Gastroesophageal sphincter (tissue), 4 donors: ENCODE measurements around the gene PRG3. TPM values are rescaled to one million over a fixed set of nuclear protein-coding genes. Genes with fewer than 3 reads are reported as not detected.

Experiments
- ATAC-seq: fragments of 150-250 bp; one replicate; pipeline ENCODE4 v1.9.1; 2016; ENCODE audit warnings: mild to moderate bottlenecking, moderate library complexity
- H3K27ac ChIP-seq, 4 donors: fragments of 200-600 bp; sonication (generic) in 3 of 4; 1 replicate in 3 of 4; 2 replicates in 1 of 4; pipeline ENCODE4 v1.5.1; 2016 to 2019
- H3K27me3 ChIP-seq: fragments of 200-600 bp; sonication (generic); one replicate; pipeline ENCODE4 v1.5.1; 2019
- H3K36me3 ChIP-seq, 2 donors: fragments of 200-600 bp; sonication (generic); one replicate each; pipeline ENCODE4 v1.5.1; 2019; ENCODE audit warnings: control low read depth in 1 of 2
- H3K4me1 ChIP-seq, 3 donors: fragments of 200-600 bp; sonication (generic); 1 replicate in 2 of 3; 2 replicates in 1 of 3; pipeline ENCODE4 v1.5.1; 2016 to 2019; ENCODE audit warnings: control low read depth in 2 of 3
- H3K4me3 ChIP-seq, 2 donors: fragments of 200-600 bp; sonication (generic); one replicate each; pipeline ENCODE4 v1.5.1; 2019; ENCODE audit warnings: mild to moderate bottlenecking in 1 of 2, moderate library complexity in 1 of 2
- H3K9me3 ChIP-seq, 3 donors: fragments of 200-600 bp; sonication (generic); one replicate each; pipeline ENCODE4 v1.5.1; 2017 to 2019; ENCODE audit warnings: control low read depth in 2 of 3
- EP300 ChIP-seq: sonication (generic); formaldehyde crosslinking; IDR thresholded peaks from one replicate; pipeline ENCODE4 v1.6.1; 2017; ENCODE audit warnings: antibody characterized with exemption, mild to moderate bottlenecking
- POLR2A ChIP-seq, 2 donors: fragments of 450-650 bp; IDR thresholded peaks; one replicate each; pipeline ENCODE4 v1.6.1; 2017; ENCODE audit warnings: antibody characterized with exemption in 2 of 2, mild to moderate bottlenecking in 2 of 2, moderate library complexity in 1 of 2
- POLR2AphosphoS5 ChIP-seq: sonication (generic); formaldehyde crosslinking; IDR thresholded peaks from one replicate; pipeline ENCODE4 v1.6.1; 2017; ENCODE audit warnings: antibody characterized with exemption
- WGBS, 2 donors: methylation state at CpG; one replicate each; pipeline ENCODE4 v1.1.5; 2018; ENCODE audit warnings: low coverage in 1 of 2; 5-methylcytosine and 5-hydroxymethylcytosine counted together
- total RNA-seq, 4 donors: library from RNA; depleted of rRNA; stranded (reverse); fragments of >200 nt; gene quantifications; one replicate each; pipeline ENCODE4 v1.1.0, GENCODE V29; 2016
- TF ChIP-seq, protein P1 (sequence below), 4 experiments: fragments of 200-600 bp in 2 of 4; fragments of 450-650 bp in 2 of 4; sonication (generic) in 1 of 4; IDR thresholded peaks; one replicate each; pipeline ENCODE4 v1.5.1; 2017 to 2019; ENCODE audit warnings: antibody characterized with exemption in 4 of 4, mild to moderate bottlenecking in 2 of 4, moderate library complexity in 2 of 4

Gene PRG3
- total RNA-seq, 4 donors from 2014 or later: not detected

- no peak overlapping the region for H3K4me3 ChIP-seq
- H3K36me3 ChIP-seq: peaks cover 0 to 94% of the 10 kb centered on the region in 2 donors
- 85 to 96% methylated on average over 4 to 10 of the region's 18 CpGs for WGBS, 2 donors
- H3K27ac ChIP-seq: no peak overlapping the region
- H3K4me1 ChIP-seq: peaks cover 0 to 29% (median 10%) of the 10 kb centered on the region in 3 donors
- ATAC-seq: no peak
- no peaks in the 10 kb centered on the region for H3K9me3 ChIP-seq
- TF ChIP-seq EP300 (no peak), POLR2A (IDR thresholded peaks at IDR 0.05) (no peak)
- no peaks in the 10 kb centered on the region for H3K27me3 ChIP-seq
Observed at GRCh38 chr11:57409321-57410100, 28.6 kb upstream of the PRG3 start.

DNA sequence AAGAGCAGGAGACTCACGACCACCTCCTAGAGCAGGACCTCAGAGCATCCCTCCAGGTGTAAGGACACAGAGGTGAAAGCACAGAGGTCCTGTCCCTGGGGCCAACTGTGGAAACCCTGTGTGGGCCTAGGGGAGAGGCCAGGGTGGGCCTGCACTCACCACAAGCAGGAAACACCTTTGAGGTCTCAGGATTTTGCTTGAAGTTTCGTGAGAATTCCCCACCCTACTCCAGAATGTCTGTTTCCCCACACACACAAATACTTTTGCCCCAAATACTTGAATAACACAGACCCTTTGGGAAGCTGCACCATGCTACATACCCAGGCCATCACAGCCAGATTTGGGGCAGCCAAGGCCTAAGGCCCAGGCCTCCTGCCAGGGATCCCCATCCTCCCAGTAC lies 27.8 kb upstream of the PRG3 start:
- no peaks in the 10 kb centered on the region for H3K9me3 ChIP-seq
- peaks cover 0 to 87% of the 10 kb centered on the region in 2 donors for H3K36me3 ChIP-seq
- H3K4me1 ChIP-seq: peaks cover 0 to 29% (median 10%) of the 10 kb centered on the region in 3 donors
- H3K27me3 ChIP-seq: no peaks in the 10 kb centered on the region
- no peak overlapping the region for H3K4me3 ChIP-seq
- H3K27ac ChIP-seq: no peak overlapping the region
- TF ChIP-seq EP300 (no peak), POLR2A (IDR thresholded peaks at IDR 0.05) (no peak), POLR2AphosphoS5 (no peak)
- TF ChIP-seq, protein P1, sequence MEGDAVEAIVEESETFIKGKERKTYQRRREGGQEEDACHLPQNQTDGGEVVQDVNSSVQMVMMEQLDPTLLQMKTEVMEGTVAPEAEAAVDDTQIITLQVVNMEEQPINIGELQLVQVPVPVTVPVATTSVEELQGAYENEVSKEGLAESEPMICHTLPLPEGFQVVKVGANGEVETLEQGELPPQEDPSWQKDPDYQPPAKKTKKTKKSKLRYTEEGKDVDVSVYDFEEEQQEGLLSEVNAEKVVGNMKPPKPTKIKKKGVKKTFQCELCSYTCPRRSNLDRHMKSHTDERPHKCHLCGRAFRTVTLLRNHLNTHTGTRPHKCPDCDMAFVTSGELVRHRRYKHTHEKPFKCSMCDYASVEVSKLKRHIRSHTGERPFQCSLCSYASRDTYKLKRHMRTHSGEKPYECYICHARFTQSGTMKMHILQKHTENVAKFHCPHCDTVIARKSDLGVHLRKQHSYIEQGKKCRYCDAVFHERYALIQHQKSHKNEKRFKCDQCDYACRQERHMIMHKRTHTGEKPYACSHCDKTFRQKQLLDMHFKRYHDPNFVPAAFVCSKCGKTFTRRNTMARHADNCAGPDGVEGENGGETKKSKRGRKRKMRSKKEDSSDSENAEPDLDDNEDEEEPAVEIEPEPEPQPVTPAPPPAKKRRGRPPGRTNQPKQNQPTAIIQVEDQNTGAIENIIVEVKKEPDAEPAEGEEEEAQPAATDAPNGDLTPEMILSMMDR (IDR thresholded peaks at IDR 0.05): no peak
- no peak for ATAC-seq
- WGBS, 2 donors: 75% methylated on average over 2 of the region's 2 CpGs; no CpG with 5 or more reads in 1 of the 2 donors

DNA sequence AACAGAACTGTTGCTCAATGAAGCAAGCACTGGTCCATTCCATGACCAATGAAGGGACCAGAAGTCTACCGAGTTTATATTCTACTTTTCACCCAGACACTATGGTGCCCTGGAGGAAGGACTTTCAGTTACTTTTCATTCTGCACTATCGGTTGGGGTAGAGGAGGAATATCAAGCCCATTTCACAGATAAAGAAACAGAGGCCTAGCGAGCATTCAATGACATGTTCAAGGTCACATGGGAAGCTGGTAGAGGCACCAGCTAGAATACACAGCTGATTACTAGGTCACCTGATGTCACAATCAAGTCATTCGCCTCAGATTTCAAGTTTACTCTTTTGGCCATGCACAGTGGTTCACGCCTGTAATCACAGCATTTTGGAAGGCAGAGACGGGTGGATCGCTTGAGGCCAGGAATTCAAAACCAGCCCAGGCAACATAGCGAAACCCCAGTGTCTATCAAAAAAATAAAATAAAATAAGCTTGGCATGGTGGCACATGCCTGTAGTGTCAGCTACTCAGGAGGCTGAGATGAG lies 27.1 kb upstream of the PRG3 start:
- no peak for TF ChIP-seq POLR2A (IDR thresholded peaks at IDR 0.05)
- TF ChIP-seq EP300: no peak
- TF ChIP-seq, protein P1 (IDR thresholded peaks at IDR 0.05): no peak
- no peak for TF ChIP-seq POLR2AphosphoS5
- 88% methylated on average over 6 of the region's 8 CpGs; no CpG with 5 or more reads in 1 of the 2 donors for WGBS, 2 donors
- peaks cover 0 to 79% of the 10 kb centered on the region in 2 donors for H3K36me3 ChIP-seq
- peak overlapping the region in 1 of 4 donors; percentile 10 for H3K27ac ChIP-seq
- peaks cover 0 to 25% (median 10%) of the 10 kb centered on the region in 3 donors for H3K4me1 ChIP-seq
- H3K27me3 ChIP-seq: no peaks in the 10 kb centered on the region
- no peak for ATAC-seq
- H3K9me3 ChIP-seq: no peaks in the 10 kb centered on the region
- H3K4me3 ChIP-seq: no peak overlapping the region

GRCh38 chr11:57407010-57407920 lies 26.3 kb upstream of the PRG3 start:
- WGBS, 2 donors: 71 to 72% methylated on average over 5 to 6 of the region's 9 CpGs
- H3K4me3 ChIP-seq: no peak overlapping the region
- TF ChIP-seq, protein P1 (IDR thresholded peaks at IDR 0.05): no peak
- TF ChIP-seq EP300 (no peak), POLR2A (IDR thresholded peaks at IDR 0.05) (no peak), POLR2AphosphoS5 (no peak)
- peak overlapping the region in 3 of 4 donors; percentile 26 to 51 (median 31) for H3K27ac ChIP-seq
- H3K36me3 ChIP-seq: peaks cover 0 to 72% of the 10 kb centered on the region in 2 donors
- no peaks in the 10 kb centered on the region for H3K9me3 ChIP-seq
- H3K4me1 ChIP-seq: peaks cover 0 to 24% (median 10%) of the 10 kb centered on the region in 3 donors
- H3K27me3 ChIP-seq: no peaks in the 10 kb centered on the region
- no peak for ATAC-seq
